Gastroesophageal sphincter (tissue), 4 donors: ENCODE measurements around the gene S100A4. TPM values are rescaled to one million over a fixed set of nuclear protein-coding genes. Genes with fewer than 3 reads are reported as not detected.

Source experiments
- ATAC-seq: fragments of 150-250 bp; one replicate; pipeline ENCODE4 v1.9.1; 2016; ENCODE audit warnings: mild to moderate bottlenecking, moderate library complexity
- H3K27ac ChIP-seq, 4 donors: fragments of 200-600 bp; sonication (generic) in 3 of 4; 1 replicate in 3 of 4; 2 replicates in 1 of 4; pipeline ENCODE4 v1.5.1; 2016 to 2019
- H3K27me3 ChIP-seq: fragments of 200-600 bp; sonication (generic); one replicate; pipeline ENCODE4 v1.5.1; 2019
- H3K36me3 ChIP-seq, 2 donors: fragments of 200-600 bp; sonication (generic); one replicate each; pipeline ENCODE4 v1.5.1; 2019; ENCODE audit warnings: control low read depth in 1 of 2
- H3K4me1 ChIP-seq, 3 donors: fragments of 200-600 bp; sonication (generic); 1 replicate in 2 of 3; 2 replicates in 1 of 3; pipeline ENCODE4 v1.5.1; 2016 to 2019; ENCODE audit warnings: control low read depth in 2 of 3
- H3K4me3 ChIP-seq, 2 donors: fragments of 200-600 bp; sonication (generic); one replicate each; pipeline ENCODE4 v1.5.1; 2019; ENCODE audit warnings: mild to moderate bottlenecking in 1 of 2, moderate library complexity in 1 of 2
- H3K9me3 ChIP-seq, 3 donors: fragments of 200-600 bp; sonication (generic); one replicate each; pipeline ENCODE4 v1.5.1; 2017 to 2019; ENCODE audit warnings: control low read depth in 2 of 3
- EP300 ChIP-seq: sonication (generic); formaldehyde crosslinking; IDR thresholded peaks from one replicate; pipeline ENCODE4 v1.6.1; 2017; ENCODE audit warnings: antibody characterized with exemption, mild to moderate bottlenecking
- POLR2A ChIP-seq, 2 donors: fragments of 450-650 bp; IDR thresholded peaks; one replicate each; pipeline ENCODE4 v1.6.1; 2017; ENCODE audit warnings: antibody characterized with exemption in 2 of 2, mild to moderate bottlenecking in 2 of 2, moderate library complexity in 1 of 2
- POLR2AphosphoS5 ChIP-seq: sonication (generic); formaldehyde crosslinking; IDR thresholded peaks from one replicate; pipeline ENCODE4 v1.6.1; 2017; ENCODE audit warnings: antibody characterized with exemption
- WGBS, 2 donors: methylation state at CpG; one replicate each; pipeline ENCODE4 v1.1.5; 2018; ENCODE audit warnings: low coverage in 1 of 2; 5-methylcytosine and 5-hydroxymethylcytosine counted together
- total RNA-seq, 4 donors: library from RNA; depleted of rRNA; stranded (reverse); fragments of >200 nt; gene quantifications; one replicate each; pipeline ENCODE4 v1.1.0, GENCODE V29; 2016
- TF ChIP-seq, protein P1 (sequence below), 4 experiments: fragments of 200-600 bp in 2 of 4; fragments of 450-650 bp in 2 of 4; sonication (generic) in 1 of 4; IDR thresholded peaks; one replicate each; pipeline ENCODE4 v1.5.1; 2017 to 2019; ENCODE audit warnings: antibody characterized with exemption in 4 of 4, mild to moderate bottlenecking in 2 of 4, moderate library complexity in 2 of 4

The S100A4 gene
- total RNA-seq, 4 donors from 2014 or later = 135 to 345 (median 259) TPM

- Histone ChIP-seq H3K4me3 (peak overlapping the region in 1 of 2 donors; percentile 54), H3K4me1 (peaks cover 5 to 86% (median 72%) of the 10 kb centered on the region in 3 donors), H3K27me3 (no peaks in the 10 kb centered on the region), H3K27ac (peak overlapping the region in 3 of 4 donors; percentile 79 to 90 (median 82)), H3K36me3 (no peaks in the 10 kb centered on the region), H3K9me3 (no peaks in the 10 kb centered on the region)
- TF ChIP-seq POLR2A (IDR thresholded peaks at IDR 0.05) = no peak
- TF ChIP-seq EP300 = no peak
- TF ChIP-seq POLR2AphosphoS5 = no peak
- TF ChIP-seq, protein P1, sequence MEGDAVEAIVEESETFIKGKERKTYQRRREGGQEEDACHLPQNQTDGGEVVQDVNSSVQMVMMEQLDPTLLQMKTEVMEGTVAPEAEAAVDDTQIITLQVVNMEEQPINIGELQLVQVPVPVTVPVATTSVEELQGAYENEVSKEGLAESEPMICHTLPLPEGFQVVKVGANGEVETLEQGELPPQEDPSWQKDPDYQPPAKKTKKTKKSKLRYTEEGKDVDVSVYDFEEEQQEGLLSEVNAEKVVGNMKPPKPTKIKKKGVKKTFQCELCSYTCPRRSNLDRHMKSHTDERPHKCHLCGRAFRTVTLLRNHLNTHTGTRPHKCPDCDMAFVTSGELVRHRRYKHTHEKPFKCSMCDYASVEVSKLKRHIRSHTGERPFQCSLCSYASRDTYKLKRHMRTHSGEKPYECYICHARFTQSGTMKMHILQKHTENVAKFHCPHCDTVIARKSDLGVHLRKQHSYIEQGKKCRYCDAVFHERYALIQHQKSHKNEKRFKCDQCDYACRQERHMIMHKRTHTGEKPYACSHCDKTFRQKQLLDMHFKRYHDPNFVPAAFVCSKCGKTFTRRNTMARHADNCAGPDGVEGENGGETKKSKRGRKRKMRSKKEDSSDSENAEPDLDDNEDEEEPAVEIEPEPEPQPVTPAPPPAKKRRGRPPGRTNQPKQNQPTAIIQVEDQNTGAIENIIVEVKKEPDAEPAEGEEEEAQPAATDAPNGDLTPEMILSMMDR (IDR thresholded peaks at IDR 0.05) = no peak
- WGBS, 2 donors = 73 to 90% methylated on average over 4 to 5 of the region's 14 CpGs
- ATAC-seq = no peak
Observed at GRCh38 chr1:153546796-153547559, 1.4 kb upstream of the S100A4 start.

DNA sequence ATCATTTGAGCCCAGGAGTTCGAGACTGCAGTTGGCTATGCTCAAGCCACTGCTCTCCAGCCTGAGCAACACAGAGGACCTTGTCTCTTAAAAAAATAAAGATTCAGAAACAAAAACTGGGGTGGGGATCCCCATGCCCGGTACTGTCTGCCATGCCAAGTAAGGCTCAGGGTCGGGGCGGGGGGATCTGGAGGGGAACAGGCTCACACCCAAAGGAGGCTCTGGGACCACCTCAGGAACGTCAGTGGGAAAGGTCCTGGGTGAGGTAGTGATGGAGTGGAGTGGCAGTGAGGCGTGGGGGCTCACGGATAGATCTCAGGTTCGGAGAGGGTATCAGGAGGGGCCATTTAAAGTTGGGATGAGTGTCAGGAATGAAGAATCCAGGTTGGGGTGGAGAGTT, 765 bp upstream of the S100A4 start:
- Histone ChIP-seq H3K36me3 (no peaks in the 10 kb centered on the region), H3K4me3 (peak overlapping the region in 1 of 2 donors; percentile 54), H3K9me3 (no peaks in the 10 kb centered on the region), H3K27ac (peak overlapping the region in 3 of 4 donors; percentile 79 to 90 (median 82)), H3K27me3 (no peaks in the 10 kb centered on the region), H3K4me1 (peaks cover 5 to 92% (median 72%) of the 10 kb centered on the region in 3 donors)
- 75 to 88% methylated on average over 4 to 7 of the region's 8 CpGs for WGBS, 2 donors
- TF ChIP-seq, protein P1 (IDR thresholded peaks at IDR 0.05) = no peak
- TF ChIP-seq POLR2AphosphoS5 = no peak
- no peak for TF ChIP-seq EP300
- no peak for TF ChIP-seq POLR2A (IDR thresholded peaks at IDR 0.05)
- no peak for ATAC-seq

- H3K4me3 ChIP-seq = peak overlapping the region; percentile 11 to 54
- H3K27me3 ChIP-seq = no peaks in the 10 kb centered on the region
- TF ChIP-seq POLR2AphosphoS5 (no peak), POLR2A (IDR thresholded peaks at IDR 0.05) (no peak), EP300 (no peak)
- TF ChIP-seq, protein P1 (IDR thresholded peaks at IDR 0.05) = no peak
- H3K9me3 ChIP-seq = no peaks in the 10 kb centered on the region
- peaks cover 5 to 82% (median 68%) of the 10 kb centered on the region in 3 donors for H3K4me1 ChIP-seq
- peak overlapping the region; percentile 30 to 90 (median 80) for H3K27ac ChIP-seq
- H3K36me3 ChIP-seq = no peaks in the 10 kb centered on the region
- ATAC-seq = no peak
- WGBS, 2 donors = 0 to 53% methylated on average over 1 to 3 of the region's 10 CpGs
Observed at GRCh38 chr1:153544453-153545066, 1.0 kb downstream of the S100A4 start.

GRCh38 chr1:153543736-153544135, 1.9 kb downstream of the S100A4 start:
- Histone ChIP-seq H3K4me1 (peaks cover 5 to 74% (median 60%) of the 10 kb centered on the region in 3 donors), H3K4me3 (peak overlapping the region in 1 of 2 donors; percentile 54)
- 60 to 73% methylated on average over 1 to 3 of the region's 4 CpGs for WGBS, 2 donors

More at GRCh38 chr1:153543736-153544135, 1.9 kb downstream of the S100A4 start:
- ATAC-seq = no peak
- Histone ChIP-seq H3K9me3 (no peaks in the 10 kb centered on the region), H3K27me3 (no peaks in the 10 kb centered on the region), H3K36me3 (no peaks in the 10 kb centered on the region), H3K27ac (peak overlapping the region in 3 of 4 donors; percentile 79 to 90 (median 82))
- TF ChIP-seq POLR2A (IDR thresholded peaks at IDR 0.05) = no peak
- no peak for TF ChIP-seq POLR2AphosphoS5
- no peak for TF ChIP-seq EP300
- TF ChIP-seq, protein P1 (IDR thresholded peaks at IDR 0.05) = no peak
